ENCODE results near the gene EML4. TPM values are rescaled to one million over a fixed set of nuclear protein-coding genes. Genes with fewer than 3 reads are reported as not detected.

The EML4 gene
- total RNA-seq, 1 experiment from 2014 or later = 93.7 TPM

- peaks cover 23% of the 10 kb centered on the region for H3K4me1 ChIP-seq (ENCODE audit: insufficient read depth, low read length, poor library complexity, severe bottlenecking)
- H3K27me3 ChIP-seq (replicated peaks; ENCODE audit: insufficient read depth, low read depth, low read length, poor library complexity) = no peaks in the 10 kb centered on the region
- no peak overlapping the region for H3K4me3 ChIP-seq (ENCODE audit: low read depth, low read length, poor library complexity, severe bottlenecking)
- H3K36me3 ChIP-seq (ENCODE audit: insufficient read depth, low read length, poor library complexity, severe bottlenecking) = peaks cover 16% of the 10 kb centered on the region
- no TSS peak for BruUV-seq (replicated peaks)
- intact Hi-C loops (cut with micrococcal nuclease; ENCODE audit: unreplicated experiment) = no loop called here
- no peak for TF ChIP-seq EZH2 (IDR thresholded peaks at IDR 0.05; ENCODE audit: borderline replicate concordance, low read depth, low read length, poor library complexity, severe bottlenecking)
- H3K27ac ChIP-seq (ENCODE audit: low read depth, low read length, poor library complexity, severe bottlenecking) = no peak overlapping the region
- POLR2A ChIA-PET (ENCODE audit: low non-redundant PET) = no interaction called here
- CTCF ChIA-PET = no interaction called here
- DNase-seq (ENCODE audit: low spot score) = no peak
- H3K9me3 ChIP-seq (ENCODE audit: low read depth, low read length, poor library complexity, severe bottlenecking) = no peaks in the 10 kb centered on the region
Observed at GRCh38 chr2:42248846-42249245, 79.7 kb downstream of the EML4 start.

- no peaks in the 10 kb centered on the region for H3K27me3 ChIP-seq (replicated peaks; ENCODE audit: insufficient read depth, low read depth, low read length, poor library complexity)
- no peaks in the 10 kb centered on the region for H3K9me3 ChIP-seq (ENCODE audit: low read depth, low read length, poor library complexity, severe bottlenecking)
- ChIA-PET CTCF (no interaction called here), POLR2A (ENCODE audit: low non-redundant PET) (no interaction called here)
- TF ChIP-seq EZH2 (IDR thresholded peaks at IDR 0.05; ENCODE audit: borderline replicate concordance, low read depth, low read length, poor library complexity, severe bottlenecking) (no peak), CTCF (conservative IDR thresholded peaks at IDR 0.05; ENCODE audit: low read depth, low read length) (no peak)
- H3K4me3 ChIP-seq (ENCODE audit: low read depth, low read length, poor library complexity, severe bottlenecking) = no peak overlapping the region
- intact Hi-C loops (cut with micrococcal nuclease; ENCODE audit: unreplicated experiment) = no loop called here
- peaks cover 23% of the 10 kb centered on the region for H3K4me1 ChIP-seq (ENCODE audit: insufficient read depth, low read length, poor library complexity, severe bottlenecking)
- peak; percentile 9 for DNase-seq (ENCODE audit: low spot score)
- no TSS peak for BruUV-seq (replicated peaks)
- peaks cover 16% of the 10 kb centered on the region for H3K36me3 ChIP-seq (ENCODE audit: insufficient read depth, low read length, poor library complexity, severe bottlenecking)
- no peak overlapping the region for H3K27ac ChIP-seq (ENCODE audit: low read depth, low read length, poor library complexity, severe bottlenecking)
Observed at GRCh38 chr2:42249284-42249683, 80.1 kb downstream of the EML4 start.

GRCh38 chr2:42249887-42250286, 80.7 kb downstream of the EML4 start:
- Histone ChIP-seq H3K9me3 (ENCODE audit: low read depth, low read length, poor library complexity, severe bottlenecking) (no peaks in the 10 kb centered on the region), H3K36me3 (ENCODE audit: insufficient read depth, low read length, poor library complexity, severe bottlenecking) (peaks cover 16% of the 10 kb centered on the region), H3K27ac (ENCODE audit: low read depth, low read length, poor library complexity, severe bottlenecking) (no peak overlapping the region), H3K4me3 (ENCODE audit: low read depth, low read length, poor library complexity, severe bottlenecking) (no peak overlapping the region), H3K27me3 (replicated peaks; ENCODE audit: insufficient read depth, low read depth, low read length, poor library complexity) (no peaks in the 10 kb centered on the region), H3K4me1 (ENCODE audit: insufficient read depth, low read length, poor library complexity, severe bottlenecking) (peaks cover 23% of the 10 kb centered on the region)
- no TSS peak for BruUV-seq (replicated peaks)
- TF ChIP-seq CTCF (conservative IDR thresholded peaks at IDR 0.05; ENCODE audit: low read depth, low read length) (no peak), EZH2 (IDR thresholded peaks at IDR 0.05; ENCODE audit: borderline replicate concordance, low read depth, low read length, poor library complexity, severe bottlenecking) (no peak)
- ChIA-PET CTCF (interaction anchor here (0.6 kb wide), 1 partner anchor 207 kb away, joined by 4 read pairs; no protein-coding TSS in a partner anchor), POLR2A (ENCODE audit: low non-redundant PET) (no interaction called here)
- intact Hi-C loops (cut with micrococcal nuclease; ENCODE audit: unreplicated experiment) = no loop called here
- peak; percentile 85 for DNase-seq (ENCODE audit: low spot score)

- Histone ChIP-seq H3K36me3 (ENCODE audit: insufficient read depth, low read length, poor library complexity, severe bottlenecking) (peaks cover 10% of the 10 kb centered on the region), H3K4me1 (ENCODE audit: insufficient read depth, low read length, poor library complexity, severe bottlenecking) (peaks cover 23% of the 10 kb centered on the region), H3K27ac (ENCODE audit: low read depth, low read length, poor library complexity, severe bottlenecking) (no peak overlapping the region), H3K27me3 (replicated peaks; ENCODE audit: insufficient read depth, low read depth, low read length, poor library complexity) (no peaks in the 10 kb centered on the region), H3K4me3 (ENCODE audit: low read depth, low read length, poor library complexity, severe bottlenecking) (no peak overlapping the region), H3K9me3 (ENCODE audit: low read depth, low read length, poor library complexity, severe bottlenecking) (no peaks in the 10 kb centered on the region)
- no TSS peak for BruUV-seq (replicated peaks)
- ChIA-PET POLR2A (ENCODE audit: low non-redundant PET) (no interaction called here), CTCF (no interaction called here)
- intact Hi-C loops (cut with micrococcal nuclease; ENCODE audit: unreplicated experiment) = no loop called here
- no peak for TF ChIP-seq EZH2 (IDR thresholded peaks at IDR 0.05; ENCODE audit: borderline replicate concordance, low read depth, low read length, poor library complexity, severe bottlenecking)
- no peak for TF ChIP-seq CTCF (conservative IDR thresholded peaks at IDR 0.05; ENCODE audit: low read depth, low read length)
- no peak for DNase-seq (ENCODE audit: low spot score)
Observed at GRCh38 chr2:42250925-42251324, 81.8 kb downstream of the EML4 start.

Data from A673 (cell line).